T-helper 1 cell treated with Interleukin-12 subunit alpha and Interleukin-12 subunit beta and Interleukin-4 antibody, amounts not matched to agents 30 μg/mL and 1 μg/mL, for 36 hours (primary cell): ENCODE data around the gene GPS1.
A peak's percentile ranks its signal among the peaks of the same experiment; 100 is the strongest.

Source experiments
- H3K27ac Mint-ChIP-seq: one replicate; pipeline ENCODE4 v1.8.0; 2021; ENCODE audit warnings: mild to moderate bottlenecking, mixed read lengths
- H3K27me3 Mint-ChIP-seq: one replicate; pipeline ENCODE4 v1.8.0; 2021; ENCODE audit warnings: low read depth, mixed read lengths
- H3K36me3 Mint-ChIP-seq: one replicate; pipeline ENCODE4 v1.8.0; 2021; ENCODE audit warnings: low read depth, mixed read lengths
- H3K4me1 Mint-ChIP-seq: one replicate; pipeline ENCODE4 v1.8.0; 2021; ENCODE audit warnings: low read depth, mixed read lengths
- H3K4me3 Mint-ChIP-seq: one replicate; pipeline ENCODE4 v1.8.0; 2021; ENCODE audit warnings: mild to moderate bottlenecking, moderate library complexity, mixed read lengths
- H3K9me3 Mint-ChIP-seq: one replicate; pipeline ENCODE4 v1.8.0; 2021; ENCODE audit warnings: mixed read lengths

GPS1 gene

DNA sequence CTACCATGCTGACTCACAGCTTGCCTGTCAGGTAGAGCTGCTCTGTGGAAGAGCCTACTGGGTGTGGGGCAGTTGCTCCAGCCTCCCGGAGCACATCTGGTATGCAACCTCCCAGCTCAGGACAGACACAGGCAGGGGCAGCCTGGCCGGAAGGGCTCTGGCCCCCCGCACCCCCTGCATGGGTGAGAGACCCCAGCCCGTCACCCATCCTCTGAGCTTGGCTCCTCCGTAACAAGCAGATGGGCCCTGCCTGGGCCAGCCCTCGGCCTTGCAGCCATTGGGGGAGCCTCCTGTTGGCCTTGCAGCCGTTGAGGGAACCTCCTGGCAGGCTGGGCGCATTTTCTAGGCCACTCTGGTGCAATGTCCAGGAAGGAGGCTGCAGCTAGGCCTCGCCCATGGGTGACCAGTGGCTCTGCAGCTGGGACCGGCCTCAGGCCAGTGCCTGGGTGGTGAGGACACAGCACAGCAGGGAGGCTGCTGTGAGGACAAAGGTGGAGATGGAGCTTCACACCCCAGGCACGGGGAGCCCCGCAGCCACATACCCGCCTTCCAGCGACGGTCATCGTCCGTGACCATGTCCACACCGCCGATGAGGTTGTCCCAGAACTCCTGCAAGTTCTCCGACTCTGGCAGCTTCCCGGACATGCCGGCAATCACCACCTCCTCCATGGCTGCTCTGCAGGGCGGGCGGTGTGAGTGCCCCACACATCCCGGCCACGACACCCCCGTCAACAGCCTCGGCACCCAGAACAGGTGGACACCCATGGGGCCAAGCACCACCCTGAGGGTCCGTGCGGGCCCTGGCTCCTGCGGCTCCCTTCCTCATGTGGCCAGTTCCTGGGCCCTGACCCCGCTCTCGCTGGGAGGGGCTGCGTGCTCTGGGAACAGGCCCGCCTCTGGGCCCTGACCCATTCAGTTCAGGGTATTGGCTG lies 44.3 kb downstream of the GPS1 start:
- Mint-ChIP-seq H3K27me3 (no peaks in the 10 kb centered on the region), H3K4me3 (peak overlapping the region; percentile 74)

DNA sequence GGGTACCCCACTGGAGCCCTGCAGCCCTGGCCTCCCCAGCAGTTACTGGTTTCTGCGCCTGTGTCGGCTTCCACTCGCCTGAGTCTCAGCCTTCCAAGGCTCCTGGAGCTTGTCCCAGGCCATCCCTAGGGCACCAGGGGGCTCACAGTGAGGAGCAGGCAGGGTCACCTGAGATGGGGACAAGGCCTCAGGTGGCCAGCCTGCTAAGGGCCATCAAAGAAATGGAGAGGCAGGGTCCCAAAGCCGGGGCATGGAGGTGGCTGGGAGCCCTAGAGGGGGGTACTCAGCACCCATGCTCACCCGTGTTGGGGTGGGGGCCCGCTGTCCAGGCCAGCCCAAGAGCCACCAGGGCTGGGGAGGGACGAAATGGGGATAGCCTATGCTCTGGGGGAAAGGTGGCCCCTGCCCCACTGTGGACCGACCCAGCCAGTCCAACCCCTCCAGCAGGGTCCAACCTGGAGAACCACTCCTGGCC lies 45.0 kb downstream of the GPS1 start:
- Mint-ChIP-seq H3K27ac (peak overlapping the region; percentile 26), H3K4me3 (peak overlapping the region; percentile 69), H3K9me3 (no peaks in the 10 kb centered on the region), H3K36me3 (peaks cover 4% of the 10 kb centered on the region), H3K27me3 (no peaks in the 10 kb centered on the region), H3K4me1 (peaks cover 6% of the 10 kb centered on the region)

More for the DNA sequence above, 44.3 kb downstream of the GPS1 start:
- H3K36me3 Mint-ChIP-seq: peaks cover 4% of the 10 kb centered on the region
- no peaks in the 10 kb centered on the region for H3K9me3 Mint-ChIP-seq
- peaks cover 6% of the 10 kb centered on the region for H3K4me1 Mint-ChIP-seq
- H3K27ac Mint-ChIP-seq: no peak overlapping the region

DNA sequence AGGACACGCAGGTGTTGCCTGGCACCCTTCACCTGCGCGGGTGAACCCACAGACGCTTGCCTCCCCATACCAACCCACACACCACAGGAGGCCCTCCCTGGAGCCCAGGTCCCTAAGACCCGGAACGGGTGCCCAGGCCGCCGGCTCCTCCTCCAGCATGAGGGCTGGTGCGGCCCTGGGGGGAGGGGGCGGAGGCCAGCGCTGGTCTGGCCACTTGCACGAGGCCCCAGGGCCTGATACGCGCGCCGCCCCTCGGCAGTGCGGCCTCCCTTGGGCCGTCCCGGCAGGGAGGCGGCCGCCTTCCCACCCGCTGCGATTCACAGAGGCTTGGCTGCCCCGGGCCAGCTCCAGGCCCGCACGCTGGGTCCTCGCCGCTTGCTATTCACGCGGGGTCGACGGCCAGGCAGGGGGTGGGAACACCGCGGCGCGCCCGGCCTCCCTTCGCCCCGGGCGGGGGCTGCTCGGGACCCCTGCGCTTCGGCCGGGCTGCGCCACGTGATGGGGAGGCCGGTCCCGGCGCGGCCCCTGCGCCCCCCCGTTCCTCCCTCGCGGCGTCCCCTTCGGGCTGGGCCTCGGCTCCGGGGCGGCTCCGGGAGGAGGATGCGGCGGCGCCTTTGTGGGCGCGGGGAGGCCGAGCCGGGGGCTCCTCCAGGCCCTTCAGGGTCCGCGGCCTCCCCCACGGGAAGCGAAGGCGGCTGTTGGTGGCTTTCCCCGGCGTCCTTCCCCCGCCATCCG lies 45.7 kb downstream of the GPS1 start:
- Mint-ChIP-seq H3K9me3 (no peaks in the 10 kb centered on the region), H3K36me3 (peaks cover 4% of the 10 kb centered on the region), H3K27ac (peak overlapping the region; percentile 26), H3K4me1 (peaks cover 7% of the 10 kb centered on the region), H3K4me3 (peak overlapping the region; percentile 69), H3K27me3 (no peaks in the 10 kb centered on the region)

DNA sequence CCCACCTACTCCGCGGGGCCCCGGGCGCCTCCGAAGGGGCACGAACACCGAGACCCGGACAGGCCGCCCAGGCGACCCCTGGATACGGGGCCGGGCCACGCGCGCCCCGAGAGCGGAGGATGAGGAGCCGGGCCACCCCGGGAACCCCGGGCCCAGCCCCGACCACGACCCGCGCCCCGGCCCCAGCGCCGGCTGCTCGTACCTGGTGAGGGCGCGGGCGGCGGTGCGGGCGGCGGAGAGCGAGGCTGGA lies 46.1 kb downstream of the GPS1 start:
- H3K36me3 Mint-ChIP-seq: peaks cover 4% of the 10 kb centered on the region
- H3K27ac Mint-ChIP-seq: no peak overlapping the region
- peaks cover 8% of the 10 kb centered on the region for H3K4me1 Mint-ChIP-seq
- H3K9me3 Mint-ChIP-seq: no peaks in the 10 kb centered on the region
- H3K4me3 Mint-ChIP-seq: peak overlapping the region; percentile 37
- no peaks in the 10 kb centered on the region for H3K27me3 Mint-ChIP-seq

DNA sequence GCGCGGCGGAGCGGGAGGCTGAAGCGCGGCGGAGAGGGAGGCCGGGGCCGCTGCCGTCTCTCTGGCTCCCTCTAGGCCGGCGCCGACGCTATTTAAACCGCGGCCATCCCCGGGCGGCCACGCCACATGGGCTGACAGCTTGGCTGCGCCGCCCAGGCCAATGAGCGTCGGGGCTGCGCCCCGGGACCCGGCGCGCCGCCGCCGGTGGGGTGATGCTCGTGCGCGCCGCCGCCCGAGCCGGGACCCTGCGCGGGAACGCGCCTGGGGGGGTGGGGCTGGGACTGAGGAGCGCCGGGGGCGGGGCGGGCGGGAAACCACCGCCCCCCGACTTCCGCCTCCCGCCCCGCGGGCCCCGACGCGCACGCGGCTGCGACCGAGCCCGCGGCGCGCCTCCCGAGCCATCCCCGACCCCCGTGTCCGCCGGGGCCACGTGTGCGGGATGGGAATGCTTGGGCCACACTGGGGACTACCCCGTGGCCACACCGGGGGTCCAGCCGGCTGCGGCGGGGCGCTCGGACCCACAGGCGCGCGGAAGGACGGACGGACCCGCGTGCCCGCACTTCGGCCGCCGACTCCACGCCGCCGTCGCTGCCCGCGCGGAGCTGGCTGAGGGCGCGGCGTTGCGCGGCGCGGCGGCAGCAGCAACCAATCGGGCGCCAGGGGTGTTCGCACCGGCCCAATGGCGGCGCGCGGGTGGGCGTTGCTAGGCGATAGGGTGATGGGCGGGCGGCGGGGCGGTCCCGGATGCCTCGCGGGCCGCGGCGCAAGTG lies 46.7 kb downstream of the GPS1 start, which contains the start of gene FASN:
TSS of gene FASN (minus strand) at position 68 of the 770 bp plus-strand sequence. CDS start 1,791 bp downstream, outside the sequence.
- H3K9me3 Mint-ChIP-seq: no peaks in the 10 kb centered on the region
- peaks cover under 1% of the 10 kb centered on the region for H3K36me3 Mint-ChIP-seq
- peaks cover 8% of the 10 kb centered on the region for H3K4me1 Mint-ChIP-seq
- no peaks in the 10 kb centered on the region for H3K27me3 Mint-ChIP-seq
- peak within 1 kb of the TSS; percentile 69 for H3K4me3 Mint-ChIP-seq
- peak within 1 kb of the TSS; percentile 41 for H3K27ac Mint-ChIP-seq

DNA sequence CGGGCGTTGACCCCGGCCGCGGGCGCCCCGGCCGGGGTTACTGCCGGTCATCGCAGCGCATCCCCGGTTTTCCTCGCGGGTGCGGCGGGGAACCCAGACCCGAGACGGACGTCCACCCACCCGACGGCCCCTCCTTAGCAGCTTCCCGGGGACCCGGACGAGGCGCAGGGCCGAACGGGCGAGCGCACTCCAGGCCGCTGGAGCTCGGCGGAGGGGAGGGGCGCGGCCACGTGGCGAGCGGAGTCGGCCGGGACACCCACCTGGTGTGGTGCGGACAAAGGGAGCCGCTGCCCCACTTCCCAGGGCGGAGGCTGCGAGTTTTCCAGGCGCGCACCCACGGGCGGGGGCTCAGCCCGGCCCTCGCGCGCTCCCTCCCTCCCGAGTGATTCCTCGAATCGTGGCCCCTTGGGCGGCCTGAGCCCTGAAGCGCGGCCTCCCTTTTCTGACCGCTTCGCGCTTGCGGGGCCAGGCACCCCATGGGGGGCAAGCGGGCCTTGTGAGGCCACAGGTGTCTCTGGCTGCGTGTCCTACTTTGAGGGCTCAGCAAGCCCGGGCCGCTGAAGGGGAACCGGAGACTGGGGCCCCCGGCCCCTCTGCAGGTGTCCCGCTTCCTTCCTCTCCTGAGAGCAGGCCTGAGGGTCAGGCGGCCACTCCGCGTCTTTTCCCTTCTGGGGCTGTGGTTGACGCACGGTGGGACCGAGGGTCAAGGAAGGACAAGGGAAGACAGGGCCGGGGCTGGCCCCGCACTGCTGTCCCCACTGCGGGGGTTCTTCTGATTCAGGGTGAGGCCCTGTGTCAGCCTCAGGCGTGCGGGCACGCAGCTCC lies 47.5 kb downstream of the GPS1 start:
- peak overlapping the region; percentile 84 for H3K4me3 Mint-ChIP-seq
- no peaks in the 10 kb centered on the region for H3K9me3 Mint-ChIP-seq
- H3K4me1 Mint-ChIP-seq: peaks cover 8% of the 10 kb centered on the region
- peak overlapping the region; percentile 87 for H3K27ac Mint-ChIP-seq
- H3K27me3 Mint-ChIP-seq: no peaks in the 10 kb centered on the region
- no peaks in the 10 kb centered on the region for H3K36me3 Mint-ChIP-seq

DNA sequence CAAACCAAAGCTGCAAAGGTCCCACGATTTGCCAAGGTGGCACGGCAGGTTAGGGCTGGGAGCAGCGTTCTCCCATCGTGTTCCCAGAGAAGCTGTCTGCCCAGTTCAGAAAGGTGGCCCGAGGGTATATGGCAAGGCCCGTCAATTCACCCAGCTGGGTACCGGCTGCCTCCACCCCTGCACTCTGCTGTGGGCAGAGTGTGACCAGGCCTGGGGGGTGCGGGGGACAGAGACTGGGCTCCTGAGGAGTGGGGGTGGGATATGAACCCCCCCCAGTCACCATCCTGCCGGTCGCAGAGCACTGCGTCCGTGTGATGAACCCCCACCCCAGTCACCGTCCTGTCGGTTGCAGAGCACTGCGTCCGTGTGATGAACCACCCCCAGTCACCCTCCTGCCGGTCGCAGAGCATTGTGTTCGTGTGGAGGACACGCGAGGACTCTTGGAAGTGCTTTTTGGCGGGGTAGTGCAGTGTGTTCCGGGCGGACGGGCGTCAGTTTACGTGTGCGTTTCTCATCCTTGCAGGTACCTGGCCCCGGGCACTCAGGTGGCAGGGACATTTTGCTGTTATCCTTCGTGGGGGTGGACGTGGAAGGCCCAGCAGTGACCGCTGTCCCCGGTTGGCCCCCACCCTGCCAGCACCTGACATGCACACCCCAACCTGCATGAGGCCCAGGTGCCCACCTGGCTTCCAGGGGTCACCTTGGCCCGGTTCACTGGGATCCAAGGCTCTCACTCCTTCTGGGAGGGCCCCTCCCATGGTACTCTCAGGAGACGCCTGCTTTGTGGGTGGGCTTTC lies 49.0 kb downstream of the GPS1 start:
- Mint-ChIP-seq H3K4me3 (peak overlapping the region; percentile 10), H3K4me1 (peaks cover 10% of the 10 kb centered on the region), H3K27ac (no peak overlapping the region), H3K27me3 (no peaks in the 10 kb centered on the region), H3K9me3 (no peaks in the 10 kb centered on the region), H3K36me3 (no peaks in the 10 kb centered on the region)

DNA sequence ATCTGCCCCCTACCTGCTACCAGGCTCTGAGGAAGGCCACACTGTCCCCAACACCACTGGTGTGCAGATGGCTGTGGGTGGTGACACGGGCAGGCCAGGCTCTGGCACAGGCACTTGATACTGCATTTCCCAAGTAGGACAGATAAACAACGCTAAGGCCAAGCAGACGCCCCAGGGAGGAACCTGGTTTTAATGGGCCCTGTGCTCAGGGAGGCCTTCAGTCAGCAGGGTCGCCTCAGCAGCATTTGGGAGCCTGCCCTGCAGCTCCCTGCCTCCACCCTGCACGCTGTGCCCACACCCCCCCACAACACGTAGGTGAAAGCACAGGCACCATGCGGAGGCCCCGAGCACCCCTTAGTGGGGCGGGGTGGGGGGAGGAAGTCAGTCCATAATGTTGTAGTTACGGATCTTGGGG lies 49.6 kb downstream of the GPS1 start:
- Mint-ChIP-seq H3K9me3 (no peaks in the 10 kb centered on the region), H3K27me3 (no peaks in the 10 kb centered on the region), H3K27ac (no peak overlapping the region), H3K36me3 (no peaks in the 10 kb centered on the region), H3K4me1 (peaks cover 12% of the 10 kb centered on the region), H3K4me3 (peak overlapping the region; percentile 10)

DNA sequence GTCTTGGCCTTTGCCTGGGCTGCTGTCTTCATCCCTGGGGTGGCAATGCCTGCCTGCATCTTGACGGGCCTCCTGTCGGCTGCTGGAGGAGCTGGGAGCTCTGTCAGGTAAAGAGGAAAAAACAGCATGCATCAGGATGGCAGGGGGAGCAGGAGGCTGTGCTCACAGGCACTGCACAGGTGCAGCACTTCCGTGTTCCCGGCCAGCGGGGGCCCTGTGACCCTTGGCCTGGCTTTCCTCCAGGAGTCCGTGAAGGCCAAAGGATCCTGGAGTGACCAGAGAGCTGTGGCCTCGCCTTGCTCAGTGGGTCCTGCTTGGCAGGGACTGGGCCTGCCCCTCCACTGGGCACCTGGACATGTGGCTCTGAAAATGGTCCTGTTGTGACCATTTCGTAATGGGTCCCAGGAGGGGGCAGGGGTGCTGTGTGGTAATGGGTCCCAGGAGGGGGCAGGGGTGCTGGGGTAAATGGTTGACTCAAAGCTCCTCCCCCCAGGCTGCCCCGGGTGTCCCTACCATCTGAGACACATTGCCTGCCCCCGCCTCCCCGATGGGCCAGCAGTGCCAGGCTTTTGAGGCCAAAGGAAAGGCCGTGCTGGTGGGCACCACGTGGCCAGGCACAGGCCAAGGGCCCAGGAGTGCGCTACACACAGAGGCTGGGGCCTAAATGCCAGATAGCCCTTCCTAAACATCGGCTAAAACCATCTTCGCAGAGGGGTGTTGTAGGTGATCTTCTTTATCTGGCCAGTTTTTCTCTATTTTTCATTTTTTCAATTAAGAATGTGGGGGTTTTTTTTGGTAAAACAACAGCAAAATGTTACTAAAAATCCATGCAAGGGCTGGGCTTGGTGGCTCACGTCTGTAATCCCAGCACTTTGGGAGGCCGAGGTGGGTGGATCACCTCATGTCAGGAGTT lies 50.3 kb downstream of the GPS1 start:
- Mint-ChIP-seq H3K9me3 (no peaks in the 10 kb centered on the region), H3K4me1 (peaks cover 14% of the 10 kb centered on the region), H3K36me3 (no peaks in the 10 kb centered on the region), H3K4me3 (no peak overlapping the region), H3K27ac (peak overlapping the region; percentile 65), H3K27me3 (no peaks in the 10 kb centered on the region)

DNA sequence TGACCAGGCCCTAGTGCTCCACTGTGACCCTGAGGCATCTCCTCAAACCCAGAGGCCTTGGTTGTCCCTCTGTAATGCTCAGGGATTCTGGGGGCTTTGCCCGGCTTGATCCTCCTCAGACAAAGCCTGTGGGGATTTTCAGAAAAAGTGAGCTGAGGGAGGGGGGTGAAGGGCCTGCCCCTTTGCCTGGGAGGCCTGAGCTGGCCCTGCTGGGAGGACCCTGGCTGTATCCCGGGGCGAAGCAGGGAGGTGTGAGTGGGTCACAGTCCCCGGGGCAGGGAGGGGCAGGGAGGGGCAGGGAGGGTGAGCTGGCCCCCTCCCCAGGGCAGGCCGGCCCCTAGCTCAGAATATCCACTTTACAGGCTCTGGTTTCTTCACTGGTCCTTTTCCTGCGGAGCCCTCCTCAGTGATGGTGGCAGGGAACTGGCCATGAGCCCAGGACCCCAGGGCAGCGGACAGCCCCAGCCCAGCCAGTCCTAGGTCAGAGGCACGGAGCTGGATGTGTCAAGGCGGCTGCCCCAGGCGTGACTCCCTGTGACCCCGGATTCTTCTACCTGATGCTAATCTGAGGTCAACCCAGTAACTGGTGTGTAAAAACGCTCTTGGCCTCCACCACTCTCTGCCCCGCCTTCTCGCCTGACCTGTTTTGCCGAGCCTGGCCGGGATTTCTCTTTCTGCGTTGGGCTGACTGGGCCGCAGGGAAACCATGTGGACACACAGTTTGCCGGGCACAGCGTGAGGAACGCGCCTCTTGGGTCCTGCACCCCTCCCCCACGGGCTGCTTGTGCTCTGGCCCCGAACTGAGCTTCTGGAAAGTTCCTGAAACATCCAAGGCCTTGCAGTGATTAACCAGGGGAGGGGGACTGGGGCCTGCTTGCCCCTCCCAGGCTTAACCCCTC lies 52.1 kb downstream of the GPS1 start:
- no peaks in the 10 kb centered on the region for H3K9me3 Mint-ChIP-seq
- no peak overlapping the region for H3K4me3 Mint-ChIP-seq

DNA sequence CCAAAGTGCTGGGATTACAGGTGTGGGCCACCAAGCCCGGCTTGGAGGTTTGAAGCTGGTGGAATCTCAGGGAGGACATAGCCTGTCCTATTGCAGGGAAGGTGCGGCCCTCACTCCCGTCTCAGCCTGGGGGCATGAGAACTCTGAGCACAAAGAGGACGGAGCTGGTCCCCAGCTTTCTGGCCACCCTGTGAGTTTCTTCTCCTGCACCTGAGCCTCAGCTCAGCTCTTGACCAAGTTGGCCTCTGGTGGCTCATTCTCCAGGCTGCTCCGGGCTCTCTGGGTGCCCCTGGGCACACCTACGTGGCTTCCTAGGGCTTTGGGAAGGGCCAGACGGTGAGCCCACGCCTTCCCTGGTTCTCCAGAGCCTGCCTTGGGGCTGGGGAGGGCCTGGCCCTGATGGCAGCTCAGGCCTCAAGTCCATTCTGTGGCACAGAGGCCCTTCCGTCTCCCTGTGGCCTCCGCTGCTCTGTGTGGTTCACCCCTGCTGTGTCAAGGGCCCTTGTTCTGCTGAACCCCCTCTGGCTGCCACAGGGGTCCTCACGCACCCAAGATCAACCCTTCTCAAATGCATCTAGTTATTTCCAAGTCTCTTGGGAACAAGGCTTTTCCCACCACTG lies 53.2 kb downstream of the GPS1 start:
- peak overlapping the region; percentile 45 for H3K27ac Mint-ChIP-seq
- H3K4me1 Mint-ChIP-seq: peaks cover 18% of the 10 kb centered on the region
- no peaks in the 10 kb centered on the region for H3K9me3 Mint-ChIP-seq
- no peaks in the 10 kb centered on the region for H3K27me3 Mint-ChIP-seq
- no peaks in the 10 kb centered on the region for H3K36me3 Mint-ChIP-seq
- peak overlapping the region; percentile 14 for H3K4me3 Mint-ChIP-seq

More for the DNA sequence above, 52.1 kb downstream of the GPS1 start:
- Mint-ChIP-seq H3K27me3 (no peaks in the 10 kb centered on the region), H3K36me3 (no peaks in the 10 kb centered on the region), H3K27ac (no peak overlapping the region), H3K4me1 (peaks cover 18% of the 10 kb centered on the region)
